NCI-H510A (cell line): ENCODE data around the gene SRD5A1.

ENCODE experiments used
- DNase-seq: peaks from one replicate; lab custom pipeline; 2025; lab: John Stamatoyannopoulos, UW

Gene SRD5A1

DNA sequence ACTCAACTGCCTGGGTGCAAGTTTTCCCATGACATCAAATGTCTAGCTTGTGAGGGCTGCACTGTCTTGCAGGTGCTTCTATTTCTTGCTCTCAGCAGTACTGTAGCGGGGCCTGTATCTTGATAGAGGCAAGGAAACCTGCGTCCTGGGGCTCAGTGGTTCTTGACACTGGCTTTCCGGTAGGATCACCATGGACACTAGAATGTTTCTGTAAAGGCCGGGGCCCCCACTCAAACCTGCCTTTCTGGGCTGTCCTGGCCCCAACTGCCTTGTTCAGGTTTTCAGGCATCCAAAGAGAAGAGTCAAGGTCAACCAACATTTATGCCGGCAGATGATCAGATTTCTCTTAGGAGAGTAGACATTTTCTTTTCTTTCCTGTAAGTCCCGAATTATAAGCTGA is 53.3 kb downstream of the SRD5A1 start:
- no peak for DNase-seq

DNA sequence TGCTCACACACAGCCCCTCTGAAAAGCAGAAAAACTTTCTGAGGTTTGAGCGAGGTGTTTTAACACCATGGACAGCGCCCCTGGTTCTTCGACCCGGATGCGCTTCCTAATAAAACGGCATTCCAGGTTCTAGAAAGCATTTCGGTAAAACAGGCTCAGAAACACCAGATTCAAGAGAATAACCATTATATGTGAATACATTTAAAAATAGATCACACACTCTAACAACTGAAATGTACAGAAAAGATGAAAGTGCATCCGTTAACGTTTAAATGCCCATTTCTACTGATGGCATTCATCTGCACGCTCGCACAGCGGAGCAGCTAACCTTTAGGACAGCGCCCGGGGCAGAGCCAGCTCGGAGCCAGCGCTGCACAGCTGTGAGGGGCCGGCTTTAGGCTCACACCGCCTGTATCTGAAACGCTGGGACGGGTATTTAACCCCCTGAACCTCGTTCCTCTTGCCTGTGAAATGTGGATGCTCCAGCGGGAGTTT is 53.7 kb downstream of the SRD5A1 start:
- no peak for DNase-seq

DNA sequence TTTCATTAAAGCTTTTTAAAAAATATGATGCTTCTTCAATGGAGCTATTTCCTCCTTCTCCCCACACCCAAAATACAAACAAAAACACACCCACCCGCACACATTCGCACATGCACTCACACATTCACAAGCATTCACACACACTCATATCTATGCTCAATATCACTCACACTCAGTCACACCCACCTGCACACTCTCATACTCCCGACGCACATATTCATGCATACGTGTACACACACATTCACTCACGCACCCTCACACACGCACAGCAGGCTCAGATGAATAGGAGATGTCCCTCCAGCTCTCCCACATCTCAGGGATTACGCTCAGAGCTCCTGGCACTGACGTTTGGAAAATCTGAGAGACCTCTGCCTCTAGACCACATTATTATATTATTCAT is 54.3 kb downstream of the SRD5A1 start:
- no peak for DNase-seq

DNA sequence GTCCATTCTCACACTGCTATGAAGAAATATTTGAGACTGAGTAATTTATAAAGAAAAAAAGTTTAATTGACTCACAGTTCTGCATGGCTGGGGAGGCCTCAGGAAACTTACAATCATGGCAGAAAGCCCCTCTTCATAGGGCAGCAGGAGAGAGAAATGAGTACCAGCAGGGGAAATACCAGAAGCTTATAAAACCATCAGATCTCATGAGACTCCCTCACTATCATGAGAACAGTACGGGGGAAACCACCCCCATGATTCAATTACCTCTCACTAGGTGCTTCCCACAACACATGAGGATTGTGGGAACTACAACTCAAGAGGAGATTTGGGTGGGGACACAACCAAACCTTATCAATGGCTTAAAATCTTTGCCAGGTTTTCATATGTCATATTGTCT is 59.7 kb downstream of the SRD5A1 start:
- no peak for DNase-seq

DNA sequence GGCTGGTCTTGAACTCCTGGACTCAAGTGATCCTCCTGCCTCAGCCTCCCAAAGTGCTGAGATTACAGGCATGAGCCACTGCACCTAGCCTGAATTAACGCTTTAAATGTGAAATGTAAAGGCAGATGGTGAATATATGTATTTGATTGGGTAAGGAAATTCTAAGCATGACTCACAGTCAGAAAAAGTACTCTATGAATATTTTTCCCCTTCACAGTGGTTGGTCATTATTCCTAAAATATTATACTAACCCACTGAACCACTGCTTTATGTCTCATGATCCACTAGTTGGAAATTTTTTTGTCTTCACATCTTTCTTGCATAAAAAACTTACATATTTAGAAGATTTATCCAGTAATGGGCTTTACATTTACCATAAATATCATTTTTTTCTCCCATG is 65.5 kb downstream of the SRD5A1 start:
- no peak for DNase-seq

DNA sequence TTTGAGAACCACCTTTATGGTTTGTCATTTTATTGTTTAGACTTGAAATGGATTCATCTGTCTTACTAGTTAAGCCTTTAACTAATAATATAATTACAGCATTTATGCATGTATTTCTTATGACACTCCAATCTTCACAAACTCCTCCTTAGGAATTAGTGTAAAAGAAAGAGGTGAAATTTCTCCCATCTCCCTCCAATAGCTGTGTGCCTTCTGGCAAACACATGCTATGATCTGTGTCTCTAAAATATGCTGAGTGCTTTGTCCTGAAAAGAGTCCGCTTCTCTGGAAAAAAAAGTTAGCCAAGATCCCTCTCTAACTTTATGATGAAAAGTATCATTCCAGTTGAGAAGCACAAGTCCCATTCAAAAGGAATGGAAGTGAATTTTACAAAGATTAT is 66.1 kb downstream of the SRD5A1 start:
- no peak for DNase-seq

DNA sequence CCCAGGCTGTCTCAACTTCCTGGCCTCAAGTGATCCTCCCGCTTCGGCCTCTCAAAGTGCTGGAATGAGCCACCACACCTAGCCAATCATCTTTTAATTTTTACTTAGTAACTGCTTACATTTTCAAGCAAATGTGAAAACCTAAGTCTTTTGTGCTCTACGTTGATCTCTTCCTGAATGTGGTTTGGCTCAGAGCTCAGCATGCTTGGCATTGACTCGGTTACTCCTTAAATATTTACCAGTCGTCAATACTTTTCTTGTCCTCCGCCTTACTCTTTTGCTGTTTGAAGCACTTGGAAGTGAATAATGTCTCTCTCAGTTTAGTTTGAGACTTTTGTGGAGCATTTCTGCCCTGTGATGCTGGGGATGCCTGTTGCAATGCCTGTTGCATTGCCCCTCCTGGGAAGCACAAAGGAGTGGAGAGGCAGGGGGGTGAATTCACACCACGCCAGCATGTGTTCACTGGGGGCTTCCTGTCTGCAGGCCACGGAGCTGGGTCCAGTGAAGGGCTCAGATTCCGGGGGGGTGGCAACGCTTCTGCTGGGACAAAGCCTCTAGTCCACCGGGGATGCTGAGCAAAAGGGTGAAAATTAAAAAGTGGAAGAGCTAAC is 66.9 kb downstream of the SRD5A1 start:
- DNase-seq = no peak

DNA sequence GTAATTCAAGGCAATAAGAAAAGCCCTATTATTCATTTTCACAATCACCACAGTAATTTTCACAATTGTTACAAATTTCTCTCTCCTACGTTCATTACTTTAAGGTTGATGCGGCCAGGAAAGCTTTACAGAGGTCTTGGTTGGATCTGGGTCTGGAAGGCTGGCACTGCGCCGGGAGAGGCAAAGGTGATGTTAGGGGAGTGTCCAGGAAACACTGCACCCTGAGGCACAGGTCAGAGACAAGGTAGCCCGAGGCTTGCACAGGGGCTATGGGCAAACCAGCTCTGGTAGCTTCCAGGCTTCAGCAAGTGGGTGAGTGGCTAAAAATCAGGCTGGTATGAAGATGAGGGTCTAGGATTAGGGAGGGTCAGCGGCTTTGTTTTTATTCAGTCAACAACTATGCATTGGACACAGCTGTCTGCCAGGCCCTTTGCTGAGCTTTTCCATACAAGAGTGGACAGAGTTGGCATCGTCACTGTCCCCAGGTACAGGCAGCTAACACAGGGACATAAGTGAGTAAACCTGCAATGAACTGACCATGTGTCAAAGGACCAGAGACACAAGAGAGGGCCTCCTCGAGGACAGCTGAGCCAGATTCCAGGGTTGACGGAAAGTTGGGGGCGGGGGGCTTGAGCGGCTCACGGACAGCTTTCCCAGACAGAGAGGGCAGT is 67.6 kb downstream of the SRD5A1 start:
- DNase-seq = no peak

DNA sequence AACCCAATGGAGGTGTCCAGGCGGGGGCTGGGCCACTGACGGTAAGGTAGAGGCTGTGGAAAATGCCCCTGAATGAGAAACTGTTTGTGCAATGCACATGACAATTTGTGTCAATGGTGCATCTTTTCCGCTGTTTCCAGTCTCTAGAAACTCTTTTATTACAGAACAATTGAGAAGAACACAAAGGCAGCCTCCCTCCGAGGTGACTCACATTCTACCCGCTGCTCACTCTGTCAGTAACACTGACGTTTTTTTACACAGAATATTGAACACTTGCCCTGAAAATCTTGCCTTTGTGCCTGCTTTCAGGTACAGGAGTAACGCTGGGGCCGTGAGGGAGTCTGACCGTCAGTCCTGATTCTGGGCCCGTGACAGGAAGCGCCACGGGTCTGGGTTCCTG is 68.3 kb downstream of the SRD5A1 start:
- DNase-seq = no peak

DNA sequence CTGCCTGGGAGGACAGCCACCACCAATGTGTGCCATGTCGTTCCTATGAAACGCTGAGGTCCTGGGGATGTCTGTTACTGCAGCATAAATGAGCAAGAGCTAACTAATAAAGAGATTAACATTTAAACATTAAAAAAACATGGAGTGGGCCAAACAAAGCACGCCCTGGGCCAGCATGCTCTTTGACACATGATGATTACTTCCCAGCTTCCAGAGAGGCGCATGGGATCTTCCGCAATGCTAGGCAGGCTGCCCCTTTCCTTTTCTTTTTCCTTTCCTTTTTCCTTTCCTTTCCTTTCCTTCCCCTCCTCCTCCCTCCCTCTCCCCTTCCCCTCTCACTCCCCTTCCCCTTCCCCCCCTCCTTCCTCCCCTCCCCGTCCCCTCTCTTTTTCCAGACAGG is 69.4 kb downstream of the SRD5A1 start:
- DNase-seq = no peak

DNA sequence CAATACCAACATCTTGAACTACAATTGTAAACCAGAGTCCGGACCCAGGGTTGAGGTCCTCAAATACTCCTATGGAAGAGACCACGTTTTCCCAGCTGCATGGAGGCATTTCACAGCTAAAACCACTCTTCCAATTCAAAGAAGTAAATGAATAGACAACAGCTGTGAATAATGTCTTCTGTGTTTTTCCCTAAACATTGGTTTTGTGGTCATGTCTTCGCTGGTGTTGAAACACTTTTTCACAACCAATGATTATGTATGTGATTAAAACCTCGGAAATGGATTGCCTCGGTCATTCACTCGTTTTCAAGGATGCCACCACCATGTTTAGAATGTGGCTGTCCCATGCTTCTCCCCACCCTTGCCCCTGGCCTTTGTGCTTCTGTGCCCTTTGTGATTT is 70.6 kb downstream of the SRD5A1 start:
- no peak for DNase-seq

DNA sequence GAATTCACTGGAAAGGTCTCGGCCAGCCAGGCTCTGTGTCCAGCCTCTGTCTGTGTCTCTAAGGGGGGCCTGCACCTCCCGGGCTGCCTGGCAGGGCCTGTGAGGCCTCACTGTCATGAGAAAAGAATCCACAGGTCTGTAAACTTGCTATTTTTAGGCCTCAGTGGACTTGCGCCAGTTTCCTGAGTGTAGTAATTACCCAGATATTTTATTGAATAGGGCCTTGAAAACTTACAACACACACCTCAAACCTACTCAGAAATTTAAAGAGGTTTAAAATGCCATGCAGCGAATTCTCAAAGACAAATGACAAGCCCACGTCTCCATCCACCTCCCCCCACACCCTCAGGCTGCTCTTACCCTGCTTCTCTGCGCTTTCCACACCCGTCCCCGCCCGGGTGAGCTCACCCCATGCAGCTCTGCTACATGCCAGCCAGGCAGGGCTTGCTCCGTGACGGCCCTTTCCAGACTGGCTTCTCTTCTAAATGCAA is 71.2 kb downstream of the SRD5A1 start:
- no peak for DNase-seq

DNA sequence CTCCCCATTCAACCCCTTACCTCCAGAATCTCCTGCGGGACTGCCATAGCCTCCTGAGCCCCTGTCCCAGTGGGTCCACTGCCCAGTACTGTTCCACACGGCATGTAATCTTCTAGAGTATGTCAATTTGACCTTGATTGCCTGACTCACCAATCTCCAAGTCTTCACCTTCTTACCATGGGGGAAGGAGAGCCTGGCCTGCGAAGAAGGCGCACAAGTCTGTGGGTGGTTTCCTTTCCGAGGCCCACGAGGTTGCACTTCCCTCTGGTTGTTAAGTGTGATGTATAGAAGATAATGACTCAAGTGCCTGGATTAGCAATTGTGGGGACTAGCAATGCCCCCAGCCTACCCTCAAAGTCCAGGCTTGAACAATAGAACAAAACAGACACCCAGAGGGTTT is 71.8 kb downstream of the SRD5A1 start:
- DNase-seq = no peak

DNA sequence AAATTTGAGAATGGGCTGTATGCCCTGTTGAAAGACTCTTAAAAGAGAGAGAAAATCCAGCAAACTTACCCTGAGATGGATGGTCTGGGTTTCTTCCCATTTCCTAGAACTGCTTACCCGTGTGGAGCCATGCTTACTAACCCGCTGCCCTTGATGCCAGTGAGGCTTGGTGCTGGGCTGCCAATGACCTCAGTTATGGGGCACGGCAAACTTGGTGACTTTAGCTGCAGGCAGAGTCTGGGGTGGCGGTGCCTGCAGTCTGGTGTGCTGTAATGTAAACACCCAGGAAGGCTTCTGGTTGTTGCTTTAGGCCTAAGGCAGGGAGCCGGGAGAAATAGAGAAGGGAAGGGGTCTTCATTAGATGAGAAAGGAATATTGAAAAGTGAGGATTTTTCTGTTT is 72.7 kb downstream of the SRD5A1 start:
- DNase-seq = no peak

DNA sequence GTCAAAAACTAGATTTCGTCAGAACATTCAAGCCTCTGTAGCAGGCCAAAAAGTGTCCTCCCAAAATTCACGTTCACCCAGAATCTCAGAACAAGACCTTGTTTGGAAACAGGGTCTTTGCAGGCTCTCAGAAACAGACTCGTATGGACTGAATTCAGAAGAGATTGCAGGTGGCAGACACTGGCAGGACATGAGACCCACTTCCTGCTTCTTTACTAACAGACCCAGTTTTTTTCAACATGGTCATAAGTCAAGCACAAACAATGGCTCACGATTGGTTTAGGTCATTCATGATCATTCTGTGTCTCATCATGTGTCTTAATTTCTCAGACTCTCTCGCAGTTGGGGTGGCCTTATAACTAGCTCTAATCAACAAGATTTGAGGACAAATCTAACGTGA is 74.6 kb downstream of the SRD5A1 start:
- no peak for DNase-seq

DNA sequence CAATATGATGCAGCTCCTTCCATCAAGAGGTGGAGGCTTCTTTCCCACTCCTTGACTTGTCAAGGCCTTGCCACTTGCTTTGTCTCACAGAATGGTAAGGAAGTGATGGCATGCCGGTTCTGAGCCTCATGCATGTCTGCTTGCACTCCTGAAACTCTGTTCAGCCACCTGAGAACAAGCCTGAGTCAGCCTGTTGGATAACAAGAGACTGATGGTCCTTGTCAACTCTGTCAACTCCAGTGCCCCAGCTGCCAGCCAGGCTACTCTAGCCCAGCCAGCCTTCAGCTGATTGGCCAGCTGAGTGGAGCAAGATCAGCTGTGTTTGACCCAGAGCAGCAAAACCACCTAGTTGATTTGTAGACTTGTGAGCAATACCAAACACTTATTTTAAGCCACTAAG is 75.6 kb downstream of the SRD5A1 start:
- DNase-seq = peak; percentile 43

DNA sequence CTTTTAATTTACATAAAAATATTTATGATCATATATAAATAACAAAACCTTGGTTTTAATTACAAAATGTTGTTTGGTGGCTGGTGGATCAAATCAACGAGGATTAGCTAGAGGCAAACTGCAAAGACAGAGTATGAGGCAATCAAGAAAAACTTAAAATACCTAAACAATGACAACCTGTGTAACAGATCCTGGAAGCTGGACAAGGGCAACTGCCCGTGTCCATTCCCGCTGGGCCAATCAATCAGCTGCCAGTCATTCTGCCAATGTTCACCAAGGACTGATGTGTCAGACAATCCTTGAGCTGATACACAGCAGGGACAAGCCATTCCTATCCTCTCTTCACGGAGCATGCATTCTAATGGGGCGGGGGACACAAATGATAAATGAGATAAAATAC is 76.8 kb downstream of the SRD5A1 start:
- no peak for DNase-seq

DNA sequence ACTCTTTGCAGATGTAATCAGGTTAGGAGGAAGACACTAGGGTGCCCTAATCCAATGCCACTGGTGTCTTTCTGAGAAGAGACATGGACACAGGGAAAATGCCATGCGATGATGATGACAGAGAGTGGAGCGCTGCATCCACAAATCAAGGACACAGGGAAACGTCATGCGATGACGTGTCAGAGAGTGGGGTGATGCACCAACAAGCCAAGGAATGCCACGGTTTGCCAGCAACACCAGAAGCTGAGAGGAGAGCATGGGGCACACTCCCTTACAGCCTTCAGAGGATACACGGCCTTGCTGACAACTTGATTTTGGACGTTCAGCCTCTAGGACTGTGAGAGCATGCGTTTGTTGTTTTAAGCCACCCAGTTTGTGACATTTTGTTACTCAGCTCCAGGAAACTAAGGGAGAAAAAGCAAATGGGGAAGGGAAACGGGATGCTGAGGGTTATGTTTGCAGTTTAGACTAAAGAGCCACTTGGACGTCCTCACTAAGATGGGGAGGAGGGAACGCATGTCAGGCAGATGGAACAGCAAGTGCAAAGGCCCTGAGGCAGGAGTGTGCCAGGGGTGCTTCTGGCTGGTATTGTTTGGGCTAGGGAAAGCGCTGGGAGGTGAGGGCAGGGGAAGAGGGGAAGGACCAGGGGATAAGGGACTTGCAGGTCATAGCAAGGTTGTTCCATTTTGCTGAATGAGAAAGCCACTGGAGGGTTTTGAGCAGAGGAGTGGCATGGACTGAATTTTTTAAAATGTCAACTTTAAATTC is 77.5 kb downstream of the SRD5A1 start:
- DNase-seq = no peak

DNA sequence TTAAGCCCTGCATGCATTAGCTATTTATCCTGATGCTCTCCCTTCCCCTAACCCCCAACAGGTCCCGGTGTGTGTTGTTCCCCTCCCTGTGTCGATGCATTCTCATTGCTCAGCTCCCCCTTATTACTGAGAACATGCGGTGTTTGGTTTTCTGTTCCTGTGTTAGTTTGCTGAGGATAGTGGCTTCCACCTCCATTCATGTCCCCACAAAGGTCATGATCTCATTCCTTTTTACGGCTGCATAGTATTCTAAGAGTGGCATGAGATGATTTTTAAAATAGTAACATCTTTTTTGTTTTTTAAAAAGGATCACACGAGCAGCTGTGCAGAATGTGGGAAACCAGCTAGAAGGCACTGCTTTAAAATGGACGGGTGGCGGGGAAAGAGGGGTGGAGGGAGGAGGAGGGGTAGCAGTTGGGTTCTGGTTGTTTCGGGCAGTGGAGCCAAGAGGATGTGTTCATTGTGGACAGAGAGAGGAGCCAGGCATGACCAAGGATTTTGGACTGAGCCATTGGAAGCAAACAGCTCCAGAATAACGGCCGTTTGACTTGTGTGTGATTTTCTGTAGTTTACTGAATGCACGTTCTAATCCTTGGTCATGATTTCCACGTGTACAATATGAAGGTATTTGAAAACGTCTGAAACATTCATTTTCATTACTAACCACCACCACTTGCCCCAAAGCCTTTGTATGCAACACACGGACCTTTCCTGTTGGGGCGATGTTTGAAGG is 78.3 kb downstream of the SRD5A1 start:
- no peak for DNase-seq

DNA sequence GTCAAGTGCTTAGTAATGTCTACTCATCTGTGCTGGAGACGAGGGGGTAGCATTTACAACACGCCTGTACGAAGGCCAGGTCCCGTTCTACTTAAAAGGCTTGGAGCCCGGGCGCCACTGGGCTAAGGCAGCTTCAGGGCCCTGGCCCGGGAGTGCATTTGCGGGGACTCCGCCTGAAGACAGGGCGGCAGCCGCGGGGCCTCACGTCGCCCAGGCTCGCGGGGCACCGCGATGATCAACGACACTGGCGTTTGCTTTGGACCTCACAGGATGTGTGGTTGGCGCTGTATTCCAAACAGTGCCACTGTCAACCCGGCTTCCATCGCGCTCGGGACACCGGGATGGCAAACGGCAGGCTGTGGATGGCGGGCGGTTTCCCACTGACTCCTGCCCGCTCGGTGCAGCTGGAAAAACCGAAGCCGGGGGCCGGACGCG is 78.9 kb downstream of the SRD5A1 start:
- no peak for DNase-seq

DNA sequence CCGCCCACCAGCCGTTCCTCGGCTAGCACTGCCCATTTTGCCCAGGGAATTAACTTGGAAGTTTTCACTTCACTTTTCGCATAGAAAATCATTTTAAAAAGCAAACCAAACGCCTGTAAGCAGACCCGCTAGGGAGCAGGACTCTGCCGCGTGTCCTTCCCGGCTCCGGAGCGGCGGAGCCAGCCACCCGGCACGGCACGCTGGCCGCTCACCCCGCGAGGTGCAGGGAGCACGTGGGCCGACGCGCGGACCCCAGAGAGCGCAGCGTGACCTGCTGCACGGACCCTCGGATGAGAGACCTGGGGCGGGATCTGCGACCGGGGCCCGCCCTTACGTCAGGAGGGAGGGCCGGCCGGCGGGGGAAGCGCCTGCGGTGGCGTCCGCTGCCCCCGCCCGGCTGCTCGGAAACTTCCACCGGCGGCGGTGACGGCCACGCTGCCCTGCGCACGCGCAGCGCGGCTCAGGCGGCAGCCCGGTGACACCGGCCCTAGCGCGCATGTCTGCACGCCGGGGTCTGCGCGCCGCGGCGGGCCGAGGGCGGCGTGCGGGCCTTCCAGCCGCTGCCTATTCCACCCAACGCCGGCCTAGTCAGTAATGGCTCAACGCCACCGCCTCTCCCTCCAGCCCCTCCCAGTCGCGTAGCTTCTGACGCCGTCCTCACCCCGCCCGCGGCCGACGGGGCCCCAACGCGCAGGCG is 79.5 kb downstream of the SRD5A1 start:
- peak; percentile 92 for DNase-seq
